ENCODE results near the gene NECTIN2.

DNA sequence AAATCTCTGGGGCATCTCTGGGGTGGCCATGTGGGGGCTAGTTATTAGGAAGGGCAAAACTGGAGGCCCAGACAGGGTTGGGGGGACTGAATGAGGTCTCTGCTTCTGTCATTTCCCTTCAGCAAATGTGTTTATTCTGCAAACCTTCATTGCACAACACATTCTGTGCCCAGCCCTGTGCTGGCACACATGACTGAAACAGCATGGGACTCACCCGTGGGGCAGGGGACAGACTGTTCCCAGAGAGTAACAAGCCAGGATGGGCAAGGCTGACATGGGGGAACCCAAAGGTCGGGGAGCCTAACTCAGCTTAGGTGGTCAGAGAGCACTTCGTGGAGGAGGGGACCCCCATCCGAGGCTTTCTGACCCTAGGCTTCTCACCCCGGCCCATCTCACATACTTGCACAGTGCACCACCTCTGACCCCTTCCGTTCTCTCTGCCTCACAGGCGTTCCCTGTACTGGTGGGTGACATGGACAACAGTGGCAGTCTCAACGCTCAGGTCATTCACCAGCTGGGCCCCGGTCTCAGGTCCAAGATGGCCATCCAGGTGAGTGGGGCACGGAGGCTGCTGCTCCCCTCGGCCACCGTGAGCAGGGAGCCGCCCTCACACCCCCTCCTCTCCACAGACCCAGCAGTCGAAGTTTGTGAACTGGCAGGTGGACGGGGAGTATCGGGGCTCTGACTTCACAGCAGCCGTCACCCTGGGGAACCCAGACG is 47.4 kb downstream of the NECTIN2 start:
- TF ChIP-seq, protein P1, sequence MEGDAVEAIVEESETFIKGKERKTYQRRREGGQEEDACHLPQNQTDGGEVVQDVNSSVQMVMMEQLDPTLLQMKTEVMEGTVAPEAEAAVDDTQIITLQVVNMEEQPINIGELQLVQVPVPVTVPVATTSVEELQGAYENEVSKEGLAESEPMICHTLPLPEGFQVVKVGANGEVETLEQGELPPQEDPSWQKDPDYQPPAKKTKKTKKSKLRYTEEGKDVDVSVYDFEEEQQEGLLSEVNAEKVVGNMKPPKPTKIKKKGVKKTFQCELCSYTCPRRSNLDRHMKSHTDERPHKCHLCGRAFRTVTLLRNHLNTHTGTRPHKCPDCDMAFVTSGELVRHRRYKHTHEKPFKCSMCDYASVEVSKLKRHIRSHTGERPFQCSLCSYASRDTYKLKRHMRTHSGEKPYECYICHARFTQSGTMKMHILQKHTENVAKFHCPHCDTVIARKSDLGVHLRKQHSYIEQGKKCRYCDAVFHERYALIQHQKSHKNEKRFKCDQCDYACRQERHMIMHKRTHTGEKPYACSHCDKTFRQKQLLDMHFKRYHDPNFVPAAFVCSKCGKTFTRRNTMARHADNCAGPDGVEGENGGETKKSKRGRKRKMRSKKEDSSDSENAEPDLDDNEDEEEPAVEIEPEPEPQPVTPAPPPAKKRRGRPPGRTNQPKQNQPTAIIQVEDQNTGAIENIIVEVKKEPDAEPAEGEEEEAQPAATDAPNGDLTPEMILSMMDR (IDR thresholded peaks at IDR 0.05) = no peak
- TF ChIP-seq POLR2A (IDR thresholded peaks at IDR 0.05) = no peak

All from Peyer's patch (tissue), 4 donors.